Stimulated activated CD4-positive, alpha-beta T cell treated with anti-CD3 and anti-CD28 coated beads, Interleukin-15, amount 100 ng/mL, for 1 hour (primary cell): ENCODE results near the gene SH3GL3.

Experiments
- DNase-seq, 2 donors: peaks; one replicate each; pipeline ENCODE4 v3.0.0-alpha.2; 2020; ENCODE audit warnings: low read depth in 1 of 2, low spot score in 1 of 2

Gene SH3GL3

GRCh38 chr15:83610901-83611685 lies 164.0 kb downstream of the SH3GL3 start:
- no peak for DNase-seq

- DNase-seq, result no peak
These were observed 165.1 kb downstream of the SH3GL3 start for GRCh38 chr15:83612226-83612625.

GRCh38 chr15:83612898-83613635 lies 165.9 kb downstream of the SH3GL3 start:
- no peak for DNase-seq

- DNase-seq, result no peak
These were observed 166.6 kb downstream of the SH3GL3 start for GRCh38 chr15:83613714-83614113.

GRCh38 chr15:83616840-83617239 lies 169.7 kb downstream of the SH3GL3 start:
- no peak for DNase-seq

GRCh38 chr15:83626171-83626802 lies 179.1 kb downstream of the SH3GL3 start:
- DNase-seq, result no peak

- DNase-seq, result no peak
These were observed 184.4 kb downstream of the SH3GL3 start for GRCh38 chr15:83631534-83631933.

GRCh38 chr15:83643201-83643600 lies 196.1 kb downstream of the SH3GL3 start:
- no peak for DNase-seq

GRCh38 chr15:83644439-83644838 lies 197.3 kb downstream of the SH3GL3 start:
- DNase-seq, result no peak

GRCh38 chr15:83650831-83651230 lies 203.7 kb downstream of the SH3GL3 start:
- no peak for DNase-seq

GRCh38 chr15:83651541-83651940 lies 204.4 kb downstream of the SH3GL3 start:
- DNase-seq, result no peak

- no peak for DNase-seq
These were observed 205.6 kb downstream of the SH3GL3 start for GRCh38 chr15:83652626-83653204.

- no peak for DNase-seq
These were observed 206.1 kb downstream of the SH3GL3 start for GRCh38 chr15:83653288-83653638.

GRCh38 chr15:83653639-83654378 lies 206.7 kb downstream of the SH3GL3 start, which contains the start of gene ADAMTSL3:
ADAMTSL3 (plus strand) TSS chr15:83654123; CDS start chr15:83655762, 1,639 bp downstream.
- no peak for DNase-seq

GRCh38 chr15:83654379-83655236 lies 207.5 kb downstream of the SH3GL3 start:
- DNase-seq, result no peak

GRCh38 chr15:83655237-83655616 lies 208.1 kb downstream of the SH3GL3 start:
- DNase-seq, result no peak

- DNase-seq, result no peak
These were observed 209.1 kb downstream of the SH3GL3 start for GRCh38 chr15:83656192-83656591.

GRCh38 chr15:83656943-83657528 lies 209.9 kb downstream of the SH3GL3 start:
- no peak for DNase-seq

GRCh38 chr15:83657549-83657948 lies 210.4 kb downstream of the SH3GL3 start:
- DNase-seq, result no peak
